RWPE2 (cell line): ENCODE data around the gene PRKCH.

ENCODE experiments used
- ATAC-seq: fragments of 200-7000 bp; cut with Tn5 transposase; 3 replicates; pipeline ENCODE4 v1.9.1; 2021; ENCODE audit warnings: low read depth
- DNase-seq: peaks from one replicate; pipeline ENCODE4 v3.0.0-alpha.2; 2020; ENCODE audit warnings: low spot score
- H3K27ac ChIP-seq: fragments of 450-650 bp; 2 replicates; pipeline ENCODE4 v1.5.1; 2017; ENCODE audit warnings: mild to moderate bottlenecking; ENCODE audit not compliant: poor library complexity, severe bottlenecking
- H3K27me3 ChIP-seq: fragments of 250-450 bp; sonication (Bioruptor Pico); 2 replicates; pipeline ENCODE4 v1.5.1; 2021; ENCODE audit warnings: mild to moderate bottlenecking, moderate library complexity; ENCODE audit not compliant: insufficient read depth, poor library complexity, severe bottlenecking
- H3K36me3 ChIP-seq: fragments of 250-450 bp; sonication (Bioruptor Pico); 2 replicates; pipeline ENCODE4 v1.5.1; 2020; ENCODE audit warnings: low read depth, mild to moderate bottlenecking, moderate library complexity
- H3K4me1 ChIP-seq: fragments of 250-450 bp; sonication (Bioruptor Pico); 2 replicates; pipeline ENCODE4 v1.5.1; 2021; ENCODE audit warnings: mild to moderate bottlenecking, moderate library complexity; ENCODE audit not compliant: insufficient read depth, poor library complexity, severe bottlenecking
- H3K4me3 ChIP-seq: fragments of 250-450 bp; sonication (Bioruptor Pico); 2 replicates; pipeline ENCODE4 v1.5.1; 2021; ENCODE audit warnings: mild to moderate bottlenecking, moderate library complexity; ENCODE audit not compliant: severe bottlenecking
- H3K9me3 ChIP-seq: fragments of 250-450 bp; sonication (Bioruptor Pico); 2 replicates; pipeline ENCODE4 v1.5.1; 2021; ENCODE audit warnings: mild to moderate bottlenecking, moderate library complexity; ENCODE audit not compliant: severe bottlenecking
- CTCF ChIP-seq: fragments of 450-650 bp; IDR thresholded peaks from one replicate; pipeline ENCODE4 v1.5.1; 2017; ENCODE audit warnings: mild to moderate bottlenecking, moderate library complexity; ENCODE audit not compliant: poor library complexity, severe bottlenecking

Gene PRKCH

GRCh38 chr14:61284001-61284400 is 37.4 kb upstream of the PRKCH start:
- H3K4me1 ChIP-seq, result peaks cover 11% of the 10 kb centered on the region
- no peak for DNase-seq
- no peak for TF ChIP-seq CTCF
- H3K9me3 ChIP-seq, result no peaks in the 10 kb centered on the region
- no peak for ATAC-seq
- H3K27ac ChIP-seq, result no peak overlapping the region
- no peak overlapping the region for H3K4me3 ChIP-seq
- no peaks in the 10 kb centered on the region for H3K36me3 ChIP-seq
- no peaks in the 10 kb centered on the region for H3K27me3 ChIP-seq

GRCh38 chr14:61285364-61285763 is 36.0 kb upstream of the PRKCH start:
- Histone ChIP-seq H3K27me3 (no peaks in the 10 kb centered on the region), H3K4me3 (no peak overlapping the region), H3K9me3 (no peaks in the 10 kb centered on the region), H3K36me3 (no peaks in the 10 kb centered on the region), H3K27ac (peak overlapping the region; percentile 24), H3K4me1 (peaks cover 11% of the 10 kb centered on the region)
- ATAC-seq, result no peak
- TF ChIP-seq CTCF, result no peak
- DNase-seq, result no peak

- TF ChIP-seq CTCF, result no peak
- Histone ChIP-seq H3K36me3 (no peaks in the 10 kb centered on the region), H3K9me3 (no peaks in the 10 kb centered on the region), H3K4me1 (peaks cover 11% of the 10 kb centered on the region), H3K27me3 (no peaks in the 10 kb centered on the region), H3K27ac (no peak overlapping the region), H3K4me3 (no peak overlapping the region)
- no peak for DNase-seq
- ATAC-seq, result no peak
These were observed 34.2 kb upstream of the PRKCH start for GRCh38 chr14:61287196-61287595.

DNA sequence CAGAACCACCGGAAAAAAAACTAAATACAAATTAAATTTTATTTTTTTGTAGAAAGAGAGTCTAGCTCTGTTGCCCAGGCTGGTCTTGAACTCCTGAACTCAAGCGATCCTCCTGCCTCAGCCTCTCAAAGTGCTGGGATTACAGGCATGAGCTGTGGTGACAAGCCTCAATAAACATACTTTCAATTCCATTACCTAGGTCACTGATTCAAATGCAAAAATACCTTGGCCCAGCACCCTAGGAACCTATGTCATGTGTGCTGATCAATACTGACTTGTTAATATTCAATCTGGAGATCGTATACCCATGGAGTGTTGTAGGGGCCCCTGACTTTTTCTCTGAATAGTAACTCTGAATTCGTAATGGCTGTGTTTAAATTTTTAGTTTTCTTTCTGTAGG is 33.2 kb upstream of the PRKCH start:
- DNase-seq (no peak), ATAC-seq (no peak)
- TF ChIP-seq CTCF, result no peak
- H3K4me3 ChIP-seq, result no peak overlapping the region
- no peaks in the 10 kb centered on the region for H3K36me3 ChIP-seq
- no peak overlapping the region for H3K27ac ChIP-seq
- no peaks in the 10 kb centered on the region for H3K27me3 ChIP-seq
- H3K9me3 ChIP-seq, result no peaks in the 10 kb centered on the region
- peaks cover 11% of the 10 kb centered on the region for H3K4me1 ChIP-seq

DNA sequence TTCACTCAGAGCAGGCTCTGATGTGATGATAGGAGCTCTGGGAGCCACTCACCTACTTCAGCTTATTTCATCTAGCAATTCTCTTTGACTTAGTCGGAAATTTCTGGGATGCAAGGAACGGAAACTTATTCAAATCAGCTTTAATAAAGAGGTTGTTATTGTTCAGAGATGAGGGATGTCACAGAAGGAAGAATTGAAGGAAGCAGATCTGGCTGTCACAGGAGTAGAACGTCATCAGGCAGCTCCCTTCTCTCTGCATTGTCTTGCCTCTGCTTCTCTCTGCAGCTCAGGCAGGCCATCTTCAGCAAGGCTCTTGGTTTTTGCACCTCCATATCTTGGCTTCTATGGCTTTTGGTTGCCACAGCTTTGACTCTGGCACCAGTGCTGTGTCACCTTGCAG is 32.7 kb upstream of the PRKCH start:
- H3K27ac ChIP-seq, result no peak overlapping the region
- H3K36me3 ChIP-seq, result no peaks in the 10 kb centered on the region
- peaks cover 11% of the 10 kb centered on the region for H3K4me1 ChIP-seq
- ATAC-seq (no peak), DNase-seq (no peak)
- H3K9me3 ChIP-seq, result no peaks in the 10 kb centered on the region
- no peak for TF ChIP-seq CTCF
- no peak overlapping the region for H3K4me3 ChIP-seq
- no peaks in the 10 kb centered on the region for H3K27me3 ChIP-seq
